ENCODE measurements around the gene RPL13. TPM values are rescaled to one million over a fixed set of nuclear protein-coding genes. Genes with fewer than 3 reads are reported as not detected.
A peak's percentile ranks its signal among the peaks of the same experiment; 100 is the strongest.

RPL13 gene
- total and polyA plus RNA-seq, 10 of the 15 experiments (the other 5 are each of a cell fraction or from before 2014, with no cell fraction given): 386 to 9,428 (median 2,486) TPM

- no peak for TF ChIP-seq IRF5 (IDR thresholded peaks at IDR 0.05; ENCODE audit: borderline replicate concordance)
- TF ChIP-seq STAT1 (conservative IDR thresholded peaks at IDR 0.05): no peak
- TF ChIP-seq RAD51 (IDR thresholded peaks at IDR 0.05): no peak
- peak; percentile 77 for TF ChIP-seq IKZF1 (conservative IDR thresholded peaks at IDR 0.05)
- TF ChIP-seq RELB (IDR thresholded peaks at IDR 0.05; ENCODE audit: low read depth): no peak
- 0 out of 2 replicates have a peak, but pooled peaks have one; percentile 29 for TF ChIP-seq MEF2A (IDR thresholded peaks at IDR 0.05; ENCODE audit: insufficient read depth, low read depth, low read length)
- no peak for TF ChIP-seq CBX3 (IDR thresholded peaks at IDR 0.05; ENCODE audit: borderline replicate concordance, low read depth)
- TF ChIP-seq NKRF (conservative IDR thresholded peaks at IDR 0.05): 0 out of 2 replicates have a peak, but pooled peaks have one; percentile 67
- peak; percentile 47; the same call in 1 of the 2 replicates for TF ChIP-seq NR2F1 (conservative IDR thresholded peaks at IDR 0.05)
- TF ChIP-seq GATAD2B (conservative IDR thresholded peaks at IDR 0.05; ENCODE audit: low read depth): peak; percentile 80
- TF ChIP-seq RELA (IDR thresholded peaks at IDR 0.05; ENCODE audit: borderline replicate concordance, partially characterized antibody): peak; percentile 52
- peak in 1 of 2 experiments; percentile 37; a peak in 1 of 4 replicates for TF ChIP-seq BHLHE40 (IDR thresholded peaks at IDR 0.05; ENCODE audit: borderline replicate concordance in 1 of 2, low read depth in 2 of 2, low read length in 1 of 2)
- TF ChIP-seq CEBPZ (IDR thresholded peaks at IDR 0.05; ENCODE audit: low read depth, low read length): no peak
- peak; percentile 30 for TF ChIP-seq KLF5 (IDR thresholded peaks at IDR 0.05; ENCODE audit: partially characterized antibody)
- peak; percentile 68 for TF ChIP-seq YY1 (IDR thresholded peaks at IDR 0.05; ENCODE audit: low read depth, low read length)
- TF ChIP-seq RBBP5 (conservative IDR thresholded peaks at IDR 0.05): no peak
- TF ChIP-seq MEF2B (IDR thresholded peaks at IDR 0.05; ENCODE audit: partially characterized antibody, poor library complexity, severe bottlenecking): peak; percentile 83
- no peak for TF ChIP-seq EP300 (IDR thresholded peaks at IDR 0.05; ENCODE audit: borderline replicate concordance in 1 of 2, control insufficient read depth in 1 of 2, low read depth in 2 of 2, low read length in 2 of 2)
Measured at GRCh38 chr16:89574681-89575246, 14.3 kb downstream of the RPL13 start (continued).
